GM21515 (cell line): ENCODE results near the gene HBB.
A peak's percentile ranks its signal among the peaks of the same experiment; 100 is the strongest.

ENCODE experiments used
- ATAC-seq: cut with Tn5 transposase; IDR thresholded peaks from one replicate; pipeline ENCODE4 v1.9.1; 2021; ENCODE audit not compliant: unreplicated experiment

The HBB gene

DNA sequence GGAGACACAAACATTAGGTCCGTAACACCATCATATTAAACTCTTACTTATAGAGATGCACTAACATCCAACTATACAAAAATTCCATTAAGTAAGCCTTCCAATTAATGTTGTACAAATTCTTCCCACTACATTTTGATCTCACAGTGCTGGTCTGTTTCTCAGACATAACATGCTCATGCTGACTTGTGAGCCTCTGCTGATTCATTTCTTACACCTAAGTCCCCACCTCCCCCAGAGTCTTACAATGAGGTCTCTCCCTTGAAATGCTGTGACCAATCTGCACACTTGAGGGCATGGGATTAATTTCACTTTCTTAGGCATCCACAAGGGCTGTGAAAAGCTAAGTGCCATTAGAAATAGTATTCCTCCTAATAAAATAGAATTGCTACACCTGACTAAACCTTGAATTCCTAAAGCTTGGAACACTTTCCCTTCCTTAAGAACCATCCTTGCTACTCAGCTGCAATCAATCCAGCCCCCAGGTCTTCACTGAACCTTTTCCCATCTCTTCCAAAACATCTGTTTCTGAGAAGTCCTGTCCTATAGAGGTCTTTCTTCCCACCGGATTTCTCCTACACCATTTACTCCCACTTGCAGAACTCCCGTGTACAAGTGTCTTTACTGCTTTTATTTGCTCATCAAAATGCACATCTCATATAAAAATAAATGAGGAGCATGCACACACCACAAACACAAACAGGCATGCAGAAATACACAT is 20.8 kb upstream of the HBB start:
- no peak for ATAC-seq

DNA sequence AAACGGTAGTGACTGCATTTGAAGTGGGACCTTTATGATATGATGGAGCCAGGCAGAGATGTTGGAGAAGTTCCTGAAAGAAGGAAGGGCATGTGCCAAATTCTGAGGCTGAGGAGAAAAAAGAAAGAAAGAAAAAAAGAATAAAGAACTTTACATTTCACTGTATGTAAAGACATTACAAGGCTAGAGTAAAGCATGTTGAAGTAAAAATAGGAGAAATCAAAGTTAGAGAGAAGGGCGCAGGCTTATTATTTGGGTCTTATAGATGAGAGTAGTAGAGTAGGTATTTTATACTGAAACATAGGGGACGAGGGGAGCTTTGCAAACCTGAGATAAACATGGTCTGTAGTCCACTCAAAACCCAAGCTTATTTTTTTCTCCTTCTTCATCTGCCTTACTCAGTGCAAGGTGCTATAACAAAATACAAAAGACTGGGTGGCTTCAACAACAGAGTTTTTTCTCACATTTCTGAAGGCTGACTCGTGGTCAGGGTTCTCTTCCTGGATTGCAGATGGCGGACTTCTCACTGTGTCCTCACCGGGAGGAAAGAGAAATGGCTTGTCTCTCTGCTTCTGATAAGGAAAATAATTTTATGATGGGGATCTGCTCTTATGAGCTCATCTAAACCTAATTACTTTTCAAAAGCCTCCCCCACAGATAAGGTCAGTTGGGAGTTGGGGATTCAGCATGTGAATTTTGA is 20.1 kb upstream of the HBB start:
- ATAC-seq: no peak

DNA sequence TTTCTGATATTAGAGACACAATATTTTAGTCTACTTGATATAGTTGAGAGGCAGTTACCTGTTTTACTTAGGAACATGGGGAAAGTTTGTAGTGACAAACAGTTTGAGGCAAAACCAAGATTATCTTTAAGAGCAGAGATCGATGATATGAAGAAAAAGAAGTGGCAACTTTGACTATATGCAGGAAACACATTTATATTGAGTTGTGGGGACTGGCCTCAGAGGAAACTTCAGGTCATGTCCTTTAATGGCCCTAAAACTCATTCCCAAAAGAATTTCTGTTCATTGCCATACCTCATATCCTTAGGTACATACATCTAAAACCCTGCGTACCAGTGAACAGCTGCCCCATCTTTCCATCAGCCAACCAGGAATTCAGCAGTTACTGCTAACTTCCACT is 18.3 kb upstream of the HBB start:
- ATAC-seq: no peak

DNA sequence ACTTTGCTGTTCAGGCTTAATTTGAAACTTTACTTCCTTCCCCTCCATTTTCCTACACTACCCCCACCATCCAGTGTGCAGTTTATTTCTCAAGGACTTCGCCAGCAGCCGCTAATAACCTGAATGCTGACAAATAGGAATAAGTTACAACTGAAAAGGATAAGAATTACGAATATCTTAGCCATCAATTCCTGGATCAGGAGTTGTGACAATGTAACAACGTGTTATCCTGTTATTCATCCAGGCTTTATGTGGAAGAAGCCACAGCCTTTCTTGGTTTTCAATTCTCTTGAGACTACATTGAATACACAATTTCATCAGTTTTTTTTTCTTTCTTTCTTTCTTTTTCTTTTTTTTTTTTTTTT is 16.9 kb upstream of the HBB start:
- ATAC-seq: no peak

DNA sequence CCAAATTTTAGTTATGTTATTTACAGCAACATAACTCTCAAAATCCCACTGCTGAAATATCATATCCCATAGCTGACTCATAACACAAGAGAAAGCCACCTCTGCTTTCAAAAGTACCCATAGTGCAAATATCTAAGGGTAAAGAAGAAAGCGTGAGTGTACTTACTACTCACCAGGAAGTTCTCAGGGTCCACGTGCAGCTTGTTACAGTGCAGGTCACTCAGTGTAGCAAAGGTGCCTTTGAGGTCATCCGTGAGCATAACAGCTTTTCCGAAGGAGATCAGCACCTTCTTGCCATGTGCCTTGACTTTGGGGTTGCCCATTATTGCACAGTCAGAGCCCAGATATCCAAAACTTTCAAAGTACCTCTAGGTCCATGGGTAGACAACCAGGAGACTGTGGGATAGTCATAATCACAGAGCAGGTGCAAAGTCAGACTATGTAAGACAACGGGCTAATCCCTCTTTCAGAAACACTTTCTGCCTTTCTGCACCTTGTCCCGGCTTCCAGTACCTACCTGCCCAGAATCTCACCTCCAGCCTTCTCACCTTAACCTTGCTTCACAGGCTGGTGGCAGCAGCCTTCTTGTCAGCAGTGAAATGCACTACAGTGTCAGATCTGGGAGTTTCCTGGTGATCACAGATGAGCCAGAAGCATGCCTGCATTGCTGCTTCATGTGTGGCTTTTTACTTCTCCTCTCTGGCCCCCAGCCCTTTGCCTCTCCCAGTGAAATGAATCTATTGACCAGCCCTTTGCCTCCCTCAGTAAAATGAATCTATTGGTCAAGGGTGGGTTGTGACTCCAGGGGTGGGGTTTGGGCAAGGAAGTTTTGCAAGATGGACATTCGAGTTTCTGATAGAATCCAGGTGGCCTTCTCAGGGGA is 16.3 kb upstream of the HBB start:
- peak; percentile 52 for ATAC-seq

DNA sequence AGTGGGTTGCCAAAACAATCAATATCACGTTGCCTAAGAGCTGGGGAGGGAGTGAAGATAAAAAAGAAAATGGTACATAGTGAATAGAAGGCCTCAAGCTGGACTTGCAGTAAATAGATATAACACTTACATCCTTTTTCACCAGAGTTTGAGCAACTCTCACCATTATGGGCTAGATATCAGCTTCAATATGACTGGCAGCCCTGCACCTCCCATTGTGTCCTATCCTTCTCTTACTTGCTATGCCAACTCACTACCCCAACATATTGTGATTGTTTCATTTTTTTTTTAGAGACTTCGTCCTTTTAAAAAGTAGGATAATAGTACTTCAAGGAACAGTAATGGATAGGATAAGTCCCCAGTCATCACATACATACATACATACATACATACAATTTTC is 15.3 kb upstream of the HBB start:
- no peak for ATAC-seq

DNA sequence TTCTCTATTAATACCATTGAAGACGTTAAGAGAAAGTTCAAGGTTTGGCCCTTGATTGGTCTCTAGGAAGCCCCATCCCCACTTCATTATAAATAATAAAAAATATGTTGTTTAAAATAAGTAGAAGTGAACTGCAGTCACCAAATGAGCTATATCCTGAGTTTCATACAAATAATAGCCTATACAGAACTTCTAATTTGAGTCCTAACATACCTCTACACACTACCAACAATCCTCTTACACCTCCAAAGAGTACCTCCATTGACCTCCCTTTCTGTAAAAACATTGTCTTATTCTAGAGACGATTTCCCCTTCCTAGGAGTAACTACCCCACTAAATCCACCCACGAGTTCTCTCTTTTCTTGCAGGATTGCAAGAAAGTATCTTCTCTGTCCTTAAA is 14.6 kb upstream of the HBB start:
- no peak for ATAC-seq

DNA sequence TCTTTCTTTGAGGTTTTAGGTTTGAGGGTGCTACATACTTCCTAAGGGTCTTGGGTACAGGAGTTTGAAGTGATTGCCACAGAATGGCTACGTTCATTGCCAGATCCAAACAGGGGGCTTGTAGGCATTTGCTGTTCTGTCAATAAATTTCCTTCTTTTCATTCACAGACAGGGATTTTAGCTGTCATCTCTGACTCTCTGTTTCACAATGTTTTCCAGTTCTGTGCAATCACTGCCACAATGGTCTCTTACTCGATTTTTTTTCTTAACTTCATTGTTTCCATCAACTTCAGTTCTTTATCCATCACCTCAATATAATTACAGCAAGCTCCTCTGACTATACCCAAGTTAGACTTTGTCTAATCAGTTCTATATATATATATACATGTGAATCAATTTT is 13.6 kb upstream of the HBB start:
- no peak for ATAC-seq

DNA sequence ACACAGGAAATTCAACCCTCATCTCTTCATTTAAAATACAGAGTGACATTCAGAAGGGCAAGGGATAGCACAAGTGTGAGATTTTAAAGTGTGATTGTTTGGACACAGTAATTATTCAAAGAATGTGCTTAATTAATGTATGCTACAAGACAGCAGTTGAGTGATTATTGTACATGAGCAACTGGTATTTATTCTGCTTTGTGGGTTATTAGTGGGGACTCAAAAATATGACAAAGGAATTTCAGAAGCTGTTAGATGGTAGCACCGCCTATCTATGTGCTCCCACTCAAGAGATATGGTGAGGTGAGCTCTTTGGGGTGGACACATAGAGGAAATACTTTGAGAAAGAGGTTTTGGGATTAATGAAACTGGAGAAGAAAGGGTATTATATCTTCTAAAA is 13.2 kb upstream of the HBB start:
- no peak for ATAC-seq

DNA sequence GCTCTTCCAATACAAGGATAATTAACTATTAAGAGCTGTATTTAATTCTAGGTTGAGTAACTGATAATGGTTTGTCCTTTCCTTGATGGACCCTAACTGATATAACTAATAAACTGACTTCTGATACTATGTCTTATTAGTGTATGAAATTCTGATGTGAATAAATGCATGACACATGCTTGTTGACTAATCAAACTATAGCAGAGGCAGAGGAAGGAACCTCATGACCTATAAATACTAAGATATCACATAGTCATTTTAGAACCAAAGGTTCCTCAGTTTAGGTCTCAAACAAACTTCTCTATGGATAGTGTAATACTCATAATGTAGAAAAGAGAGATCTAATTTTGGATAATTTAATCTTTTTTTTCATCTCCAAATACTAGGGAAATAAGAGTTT is 12.2 kb upstream of the HBB start:
- no peak for ATAC-seq

DNA sequence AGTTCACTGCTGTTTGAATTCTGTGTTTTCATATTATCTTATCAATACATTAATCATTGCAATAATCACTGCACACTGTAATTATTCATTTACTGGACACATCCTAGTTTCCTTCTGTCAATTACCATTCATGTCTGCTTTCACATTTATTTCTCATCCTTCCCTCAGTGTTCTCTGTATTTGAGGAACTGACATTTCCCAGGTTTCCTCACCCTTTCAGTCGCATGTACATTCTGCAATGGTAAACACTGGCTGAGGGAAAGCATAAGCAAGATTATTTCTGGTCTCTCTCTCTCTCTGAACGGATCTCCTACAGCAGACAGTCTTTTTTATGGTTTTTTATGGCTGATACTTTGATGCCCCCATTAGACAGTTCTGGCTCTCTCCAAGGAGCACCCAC is 11.6 kb upstream of the HBB start:
- no peak for ATAC-seq

DNA sequence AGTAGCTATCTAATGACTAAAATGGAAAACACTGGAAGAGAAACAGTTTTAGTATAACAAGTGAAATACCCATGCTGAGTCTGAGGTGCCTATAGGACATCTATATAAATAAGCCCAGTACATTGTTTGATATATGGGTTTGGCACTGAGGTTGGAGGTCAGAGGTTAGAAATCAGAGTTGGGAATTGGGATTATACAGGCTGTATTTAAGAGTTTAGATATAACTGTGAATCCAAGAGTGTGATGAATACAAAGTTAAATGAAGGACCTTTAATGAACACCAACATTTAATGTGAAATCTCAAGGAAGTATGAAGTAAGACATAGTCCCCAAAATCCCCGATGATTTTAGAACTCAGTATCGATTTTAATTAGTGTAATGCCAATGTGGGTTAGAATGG is 10.5 kb upstream of the HBB start:
- no peak for ATAC-seq

DNA sequence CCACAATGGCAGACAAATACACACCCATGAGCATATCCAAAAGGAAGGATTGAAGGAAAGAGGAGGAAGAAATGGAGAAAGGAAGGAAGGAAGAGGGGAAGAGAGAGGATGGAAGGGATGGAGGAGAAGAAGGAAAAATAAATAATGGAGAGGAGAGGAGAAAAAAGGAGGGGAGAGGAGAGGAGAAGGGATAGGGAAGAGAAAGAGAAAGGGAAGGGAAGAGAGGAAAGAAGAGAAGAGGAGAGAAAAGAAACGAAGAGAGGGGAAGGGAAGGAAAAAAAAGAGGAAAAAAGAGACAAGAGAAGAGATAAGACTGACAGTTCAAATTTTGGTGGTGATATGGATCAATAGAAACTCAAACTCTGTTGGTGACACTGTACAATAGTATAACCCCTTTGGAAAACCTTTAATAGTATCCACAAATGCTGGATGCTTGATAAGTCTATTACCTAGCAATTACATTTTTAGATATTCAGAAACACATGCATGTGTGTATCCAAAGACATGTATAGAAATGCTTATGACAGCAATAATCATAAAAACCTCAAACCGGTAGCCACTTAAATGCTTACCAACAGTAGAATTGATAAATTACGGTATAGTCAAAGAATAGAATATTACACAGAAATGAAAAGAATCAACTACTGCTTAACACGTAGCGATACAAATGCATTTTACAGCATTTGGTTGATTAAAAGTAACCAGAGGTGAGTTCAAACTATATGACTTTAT is 8.7 kb upstream of the HBB start:
- no peak for ATAC-seq

DNA sequence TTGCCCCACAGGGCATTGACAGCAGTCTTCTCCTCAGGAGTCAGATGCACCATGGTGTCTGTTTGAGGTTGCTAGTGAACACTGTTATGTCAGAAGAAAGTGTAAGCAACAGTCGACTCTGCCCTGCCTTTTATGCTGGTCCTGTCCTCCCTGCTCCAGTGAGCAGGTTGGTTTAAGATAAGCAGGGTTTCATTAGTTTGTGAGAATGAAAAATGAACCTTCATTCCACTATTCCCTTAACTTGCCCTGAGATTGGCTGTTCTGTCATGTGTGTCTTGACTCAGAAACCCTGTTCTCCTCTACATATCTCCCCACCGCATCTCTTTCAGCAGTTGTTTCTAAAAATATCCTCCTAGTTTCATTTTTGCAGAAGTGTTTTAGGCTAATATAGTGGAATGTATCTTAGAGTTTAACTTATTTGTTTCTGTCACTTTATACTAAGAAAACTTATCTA is 7.5 kb upstream of the HBB start, which contains the start of gene HBD:
Gene HBD, minus strand, starts transcription at position 103 of the 454 bp plus-strand sequence. Its CDS starts 50 bp downstream, at position 53.
- peak; percentile 54 for ATAC-seq

DNA sequence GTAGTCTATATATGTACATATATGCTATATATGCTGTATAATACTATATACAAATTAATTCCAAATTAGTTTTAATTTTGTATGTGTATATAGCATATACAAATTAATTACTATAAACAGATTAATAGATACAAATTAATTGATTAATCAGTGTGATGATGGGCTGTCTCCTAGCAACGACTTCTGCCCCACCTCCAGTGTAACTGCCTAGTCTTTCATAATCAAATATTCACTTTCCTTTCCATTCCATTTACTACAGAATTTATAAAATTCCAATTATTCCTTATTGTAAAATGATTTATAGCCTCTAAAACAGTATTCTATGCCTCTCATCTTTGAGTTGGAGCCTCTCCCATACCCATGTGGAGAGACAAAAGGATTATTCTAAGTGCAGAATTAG is 6.4 kb upstream of the HBB start:
- ATAC-seq: no peak

DNA sequence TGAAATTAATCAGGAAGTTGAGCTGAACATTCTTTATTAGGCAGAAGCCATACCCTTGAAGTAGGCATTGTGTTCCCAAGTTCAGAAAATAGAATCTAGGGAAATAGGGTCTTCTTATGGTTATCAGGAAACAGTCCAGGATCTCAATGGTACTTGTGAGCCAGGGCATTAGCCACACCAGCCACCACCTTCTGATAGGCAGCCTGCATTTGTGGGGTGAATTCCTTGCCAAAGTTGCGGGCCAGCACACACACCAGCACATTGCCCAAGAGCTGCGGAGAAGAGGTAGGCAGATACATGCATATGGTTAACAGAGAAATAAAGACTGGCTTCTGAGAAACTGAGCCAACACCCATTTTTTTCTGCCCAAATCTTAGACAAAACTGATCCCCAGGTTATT is 6.0 kb upstream of the HBB start:
- no peak for ATAC-seq

DNA sequence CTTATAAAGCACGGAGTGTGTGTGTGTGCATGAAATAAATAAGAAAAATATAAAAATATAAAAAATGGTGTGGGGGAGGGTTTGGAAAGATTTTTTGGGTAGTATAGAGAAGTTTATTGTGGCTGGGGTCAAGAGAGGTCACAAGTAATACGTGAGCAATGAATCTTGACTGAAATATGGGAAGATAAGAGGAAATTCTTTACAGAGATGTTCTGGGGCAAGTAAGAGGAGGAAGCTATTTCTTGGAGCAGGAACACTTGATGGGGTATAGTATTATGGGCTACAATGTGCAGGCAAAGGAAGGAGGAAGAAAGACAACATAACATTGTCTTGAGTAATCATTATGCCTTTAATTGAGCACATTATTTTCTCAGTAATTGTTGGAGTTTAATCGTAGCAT is 5.3 kb upstream of the HBB start:
- no peak for ATAC-seq

DNA sequence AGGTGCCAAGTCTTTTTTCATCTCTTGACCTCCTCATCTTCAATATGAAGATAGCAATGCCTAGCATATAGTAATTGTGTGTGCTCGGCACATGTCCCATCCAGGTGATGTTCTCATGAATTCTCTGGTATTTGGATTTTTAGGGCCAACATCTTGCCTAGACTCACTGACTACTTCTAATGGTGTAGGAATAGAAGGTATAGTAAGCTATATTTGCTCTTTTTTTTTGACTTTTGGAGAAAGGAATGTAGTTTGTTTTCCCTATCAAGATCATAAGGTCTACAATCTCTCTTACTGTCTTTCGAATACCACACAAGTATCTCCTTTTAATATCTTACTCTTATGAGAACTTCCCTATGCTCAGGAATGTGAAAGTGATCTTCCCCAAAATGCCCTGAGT is 4.2 kb upstream of the HBB start:
- no peak for ATAC-seq

DNA sequence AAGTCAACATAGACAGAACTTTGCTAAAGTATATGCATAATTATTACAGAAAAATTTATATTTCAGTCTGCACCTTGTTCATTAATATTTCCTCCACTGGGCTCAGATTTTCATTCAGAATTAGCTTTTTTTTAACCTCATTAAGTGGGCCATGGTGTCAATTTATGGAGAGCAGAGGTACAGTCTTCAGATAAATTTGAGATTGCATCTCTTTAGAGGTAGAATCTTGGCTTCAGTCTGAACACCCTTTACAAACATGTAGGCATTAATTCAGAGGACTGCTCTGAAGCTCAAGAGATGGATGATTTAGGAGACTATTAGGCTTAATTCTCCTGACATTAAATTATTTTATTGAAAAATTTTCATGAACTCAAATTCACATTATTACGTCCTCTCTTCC is 3.4 kb upstream of the HBB start:
- ATAC-seq: no peak

DNA sequence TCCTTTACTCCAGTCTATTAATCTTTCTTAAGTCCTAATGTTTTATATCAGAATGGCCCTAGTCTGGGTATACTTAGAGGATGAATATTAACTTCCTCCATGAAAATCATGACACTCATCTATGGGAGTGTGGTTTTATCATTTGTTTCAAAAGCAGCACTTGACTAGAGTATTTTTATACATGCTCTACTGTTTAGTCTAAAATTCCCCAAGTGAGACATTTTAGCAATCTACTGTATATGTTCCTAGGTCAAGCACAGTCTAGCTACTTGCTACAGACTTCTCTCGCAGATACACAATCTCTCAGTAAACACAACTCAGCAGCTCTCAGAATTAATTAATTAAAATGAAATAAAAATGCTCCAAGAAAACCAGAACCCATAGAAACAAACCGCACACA is 2.9 kb upstream of the HBB start:
- no peak for ATAC-seq

DNA sequence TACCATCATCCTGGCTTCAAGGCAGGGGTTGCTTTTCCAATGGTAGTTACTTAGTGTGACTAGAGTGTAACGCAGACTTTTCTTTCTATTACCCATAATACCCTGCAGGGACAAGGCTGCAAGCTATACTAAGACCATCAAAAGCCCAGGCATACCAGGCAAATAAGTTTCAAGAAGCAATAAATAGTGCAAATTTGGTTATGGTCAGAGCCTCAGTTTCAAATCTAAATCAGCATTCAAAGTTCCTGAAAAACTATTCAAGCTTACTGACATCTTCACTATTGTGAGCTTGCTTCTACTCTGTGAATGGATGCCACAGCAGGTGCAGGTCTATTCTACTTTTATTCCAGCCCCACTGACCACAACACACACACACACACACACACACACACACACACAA is 2.5 kb upstream of the HBB start:
- no peak for ATAC-seq
